Hepatic stellate cell (primary cell): Measurements from ENCODE around the gene ABHD16B.
A peak's percentile ranks its signal among the peaks of the same experiment; 100 is the strongest.
"Not testable (repeated sequence)": the region's sequence is repeated elsewhere in the genome, so short reads cannot be mapped to it uniquely, and the experiment has no call there.

Experiments used
- DNase-seq: peaks from one replicate; pipeline ENCODE4 v3.0.0; 2011; ENCODE audit warnings: low spot score

Gene ABHD16B

GRCh38 chr20:63878899-63879663 is 17.8 kb downstream of the ABHD16B start:
- DNase-seq = no peak

GRCh38 chr20:63880901-63881300 is 19.6 kb downstream of the ABHD16B start:
- not testable (repeated sequence) for DNase-seq

DNA sequence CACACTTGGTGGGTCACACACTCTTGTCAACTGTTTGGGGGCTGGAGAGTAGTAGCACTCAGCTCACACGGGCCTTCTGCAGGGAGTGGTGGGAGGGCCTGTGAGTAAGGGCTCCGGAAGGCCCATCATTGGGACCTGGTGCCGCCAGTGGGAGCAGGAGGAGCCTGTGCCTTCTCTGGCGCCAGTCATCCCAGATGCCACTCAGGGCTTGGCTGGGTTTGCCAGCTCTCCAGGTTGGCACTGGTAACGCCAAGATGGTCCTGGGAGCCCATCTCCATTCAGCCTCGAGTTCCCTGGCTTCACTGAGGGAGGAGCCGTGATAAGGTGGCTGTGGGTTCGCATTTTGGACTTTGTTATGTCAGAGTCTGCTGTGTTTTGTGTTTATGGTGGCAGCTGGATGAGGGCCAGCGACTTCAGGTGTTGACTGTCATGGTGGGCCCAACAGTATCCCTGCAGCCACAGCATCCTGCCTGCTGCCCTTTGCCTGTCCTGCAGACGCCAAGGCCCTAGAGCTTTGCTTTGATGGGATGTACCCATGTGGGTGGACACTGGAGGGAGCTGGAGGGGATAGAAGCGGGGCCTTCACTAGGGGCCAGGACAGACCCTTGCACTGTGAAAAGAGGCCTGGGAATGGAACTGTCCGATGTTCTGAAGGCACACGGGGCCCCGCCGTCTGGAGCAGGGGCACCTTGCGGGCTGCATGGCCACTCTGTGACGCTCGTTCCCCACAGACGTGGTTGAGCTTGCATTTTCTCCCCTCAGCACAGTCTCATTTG is 20.3 kb downstream of the ABHD16B start:
- DNase-seq = no peak

DNA sequence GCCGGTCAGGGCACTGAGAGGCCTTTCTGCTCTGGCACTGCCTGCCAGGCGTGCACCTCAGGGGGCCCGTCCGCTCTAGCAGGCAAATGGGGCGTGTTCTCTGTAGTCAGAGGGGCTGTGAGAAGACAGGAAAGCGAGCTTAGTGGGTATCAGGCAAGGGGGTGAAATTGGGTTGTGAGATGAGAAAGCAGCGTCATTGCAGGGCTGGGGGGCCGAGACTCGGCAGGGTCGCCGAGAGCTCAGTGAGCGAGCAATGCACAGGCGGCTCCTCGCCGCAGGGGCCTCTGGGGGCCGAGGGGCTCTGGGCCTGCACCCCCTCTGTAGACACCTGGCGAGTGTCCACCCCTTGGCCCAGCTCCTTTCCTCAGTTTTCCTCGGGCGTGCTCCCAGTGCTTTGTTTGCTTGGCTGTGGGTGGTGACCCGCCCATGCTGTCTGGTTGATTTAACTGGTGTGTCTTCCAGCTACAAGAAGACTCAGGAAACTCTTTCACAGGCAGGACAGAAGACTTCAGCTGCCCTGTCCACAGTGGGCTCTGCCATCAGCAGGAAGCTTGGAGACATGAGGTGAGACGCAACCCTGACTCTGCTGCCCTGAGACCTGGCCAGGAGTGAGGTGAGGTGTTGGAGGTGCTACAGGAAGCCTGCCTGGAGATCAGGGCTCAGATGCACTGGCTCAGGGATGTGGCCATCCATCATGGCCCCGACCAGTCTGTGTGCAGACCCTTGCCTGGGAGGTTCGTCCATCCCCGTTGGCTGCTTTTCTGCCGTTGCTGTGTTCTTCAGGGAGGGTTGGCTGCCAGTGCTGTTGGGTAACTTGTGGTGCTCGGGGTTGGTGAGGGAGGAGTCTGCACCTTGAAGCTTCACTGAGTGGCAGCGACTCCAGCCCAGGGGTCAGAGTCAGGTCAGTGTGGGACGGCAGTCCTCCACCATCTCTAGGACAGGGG is 21.2 kb downstream of the ABHD16B start:
- DNase-seq = no peak

DNA sequence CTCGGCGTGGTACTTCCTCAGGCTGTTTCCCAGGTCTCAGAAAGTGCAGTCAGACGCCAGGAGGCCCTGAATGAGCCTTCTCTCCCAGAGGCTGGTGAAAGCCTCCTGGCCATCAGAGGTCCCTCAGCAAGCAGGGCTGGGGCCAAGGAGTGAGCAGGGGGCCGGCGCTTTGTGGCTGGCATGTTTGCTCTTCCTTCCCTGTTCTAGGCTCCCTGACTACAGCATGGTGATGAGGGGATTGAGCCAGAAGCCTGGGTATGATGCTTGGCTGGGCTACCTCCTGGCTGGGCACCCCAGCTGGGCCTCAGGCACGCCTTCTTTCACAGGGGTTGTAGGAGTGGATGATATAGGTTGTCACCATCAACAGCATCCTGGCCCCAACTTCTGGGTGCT is 21.9 kb downstream of the ABHD16B start:
- no peak for DNase-seq

DNA sequence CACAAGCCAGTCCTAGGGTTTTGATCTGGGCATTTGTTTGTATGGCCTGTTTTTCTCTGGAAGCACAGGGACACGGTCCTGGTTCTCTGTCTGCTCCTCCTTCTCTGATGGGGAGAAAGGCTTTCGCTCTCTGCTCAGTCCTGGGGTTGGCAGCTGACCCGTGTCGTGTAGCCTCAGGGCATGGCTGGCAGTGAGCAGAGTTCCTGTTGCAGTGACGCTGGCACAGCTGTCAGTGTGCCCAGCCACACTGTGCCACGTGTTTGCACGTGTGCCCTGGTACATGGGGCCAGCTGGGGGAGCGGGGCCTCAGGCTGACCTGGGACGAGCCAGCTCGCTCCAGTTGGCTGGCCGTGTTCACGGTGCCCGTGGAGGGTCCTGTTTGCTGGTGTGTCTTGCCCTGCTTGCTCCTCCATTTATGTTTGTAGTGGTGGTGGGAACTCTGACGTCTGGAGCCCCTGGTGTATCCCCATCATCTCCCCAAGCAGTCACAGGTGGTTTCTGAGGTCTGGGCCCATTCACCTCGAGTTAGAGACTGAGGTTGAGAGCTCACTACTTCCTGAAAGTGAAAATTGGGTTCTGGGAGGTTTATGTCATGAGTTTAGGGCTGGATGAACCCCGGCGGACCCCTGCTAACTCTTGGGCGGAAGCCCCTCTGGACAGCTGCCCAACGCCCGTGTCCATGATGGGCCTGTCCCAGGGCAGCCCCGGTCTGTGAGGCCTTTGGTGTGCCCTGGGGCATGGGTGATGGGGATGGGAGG is 23.4 kb downstream of the ABHD16B start:
- no peak for DNase-seq

GRCh38 chr20:63885264-63886053 is 24.2 kb downstream of the ABHD16B start:
- DNase-seq = no peak

DNA sequence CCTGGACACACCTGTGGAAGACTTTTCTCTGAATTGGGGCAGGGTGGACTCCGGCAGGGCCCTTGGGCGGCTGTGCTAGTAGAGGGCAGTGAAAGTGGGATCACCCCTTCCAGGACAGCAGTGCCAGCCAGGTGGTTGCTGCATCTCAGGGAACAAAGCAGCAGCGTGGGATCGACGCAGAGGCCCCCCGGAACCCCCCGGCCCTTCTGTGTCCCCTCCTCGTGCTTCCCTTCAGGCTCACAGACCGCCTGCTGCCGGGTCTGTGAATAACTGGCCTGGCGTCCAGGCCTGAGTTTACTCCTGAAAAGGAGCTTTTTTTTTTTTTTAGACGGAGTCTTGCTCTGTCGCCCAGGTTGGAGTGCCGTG is 24.7 kb downstream of the ABHD16B start:
- DNase-seq = no peak

DNA sequence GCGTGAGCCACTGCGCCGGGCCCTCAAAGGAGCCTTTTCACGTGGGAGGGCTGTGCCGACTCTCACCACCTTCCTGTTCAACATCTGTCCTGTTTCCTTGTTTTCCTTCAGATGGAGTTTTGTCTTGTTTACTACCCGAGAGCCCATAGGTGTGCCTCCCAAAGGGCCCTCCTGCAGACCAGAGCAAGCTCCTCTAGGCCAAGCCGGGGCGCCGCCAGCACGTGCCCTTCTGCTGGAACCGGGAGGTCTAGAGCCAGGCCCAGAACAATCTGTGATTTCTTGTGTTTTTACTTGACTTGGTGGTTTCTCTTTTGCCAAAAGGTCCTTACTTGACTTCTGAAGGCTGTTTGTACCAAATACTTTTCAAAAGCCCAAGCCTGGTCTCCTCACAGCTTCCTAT is 25.6 kb downstream of the ABHD16B start:
- no peak for DNase-seq

DNA sequence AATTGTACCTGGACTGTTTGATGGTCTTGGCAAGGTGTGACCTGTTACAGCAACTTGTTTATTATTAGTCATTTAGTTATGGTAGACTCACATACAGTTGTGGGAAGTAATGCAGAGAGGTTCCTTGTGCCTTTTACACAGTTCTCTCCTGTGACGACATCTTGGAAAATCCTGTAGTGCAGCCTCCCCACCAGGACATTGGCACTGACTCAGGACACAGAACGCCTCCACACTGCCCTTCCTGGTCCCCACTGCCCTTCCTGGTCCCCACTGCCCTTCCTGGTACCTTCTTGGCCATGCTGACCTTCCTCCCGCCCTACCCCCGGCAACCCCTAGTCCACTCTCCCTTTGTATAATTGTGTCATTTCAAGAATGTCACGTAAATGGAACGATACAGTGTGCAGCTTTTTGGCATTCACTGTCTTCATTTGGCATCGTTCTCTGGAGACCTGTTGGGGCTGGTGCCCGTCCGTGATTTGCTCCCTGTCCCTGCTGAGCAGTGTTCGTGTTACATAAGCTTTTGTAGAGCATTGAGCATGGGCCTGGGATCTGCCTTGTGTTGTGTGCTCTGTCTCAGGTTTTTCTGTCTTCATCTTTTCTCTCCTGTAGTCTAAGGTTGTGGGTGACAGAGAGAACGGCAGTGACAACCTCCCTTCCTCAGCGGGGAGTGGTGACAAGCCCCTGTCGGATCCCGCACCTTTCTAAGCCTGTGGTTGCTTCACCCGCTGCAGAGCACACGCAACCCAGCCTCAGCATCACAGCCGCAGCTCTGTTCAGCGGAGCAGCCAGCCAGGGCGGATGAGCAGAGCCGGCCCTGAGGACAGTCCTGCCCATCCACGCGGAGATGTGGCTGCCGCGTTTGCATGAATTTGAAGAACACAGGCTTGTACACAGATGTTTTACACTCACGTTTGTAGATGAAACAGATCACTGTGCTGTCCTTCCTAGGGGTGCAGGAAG is 28.2 kb downstream of the ABHD16B start:
- no peak for DNase-seq

- no peak for DNase-seq
These were observed 28.9 kb downstream of the ABHD16B start for GRCh38 chr20:63890201-63890576.

DNA sequence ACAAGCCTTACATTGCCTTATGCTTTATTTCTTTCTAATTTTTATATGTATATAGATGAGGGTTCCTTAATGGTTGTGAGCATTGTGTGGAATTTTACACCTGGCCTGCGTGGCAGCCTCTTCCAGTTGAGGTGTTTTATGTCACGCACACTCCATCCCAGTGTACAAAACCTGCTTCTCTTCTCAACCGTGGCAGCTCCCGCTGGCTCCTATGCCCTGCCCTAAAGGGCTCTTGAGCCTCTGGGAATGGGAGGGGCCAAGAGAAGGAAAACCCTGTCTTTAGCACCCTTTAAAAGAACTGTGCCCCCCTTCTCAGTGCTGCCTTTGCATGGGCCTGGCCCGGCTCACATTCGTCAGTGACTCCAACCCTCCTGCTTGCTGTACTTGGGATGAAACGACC is 29.3 kb downstream of the ABHD16B start:
- no peak for DNase-seq

DNA sequence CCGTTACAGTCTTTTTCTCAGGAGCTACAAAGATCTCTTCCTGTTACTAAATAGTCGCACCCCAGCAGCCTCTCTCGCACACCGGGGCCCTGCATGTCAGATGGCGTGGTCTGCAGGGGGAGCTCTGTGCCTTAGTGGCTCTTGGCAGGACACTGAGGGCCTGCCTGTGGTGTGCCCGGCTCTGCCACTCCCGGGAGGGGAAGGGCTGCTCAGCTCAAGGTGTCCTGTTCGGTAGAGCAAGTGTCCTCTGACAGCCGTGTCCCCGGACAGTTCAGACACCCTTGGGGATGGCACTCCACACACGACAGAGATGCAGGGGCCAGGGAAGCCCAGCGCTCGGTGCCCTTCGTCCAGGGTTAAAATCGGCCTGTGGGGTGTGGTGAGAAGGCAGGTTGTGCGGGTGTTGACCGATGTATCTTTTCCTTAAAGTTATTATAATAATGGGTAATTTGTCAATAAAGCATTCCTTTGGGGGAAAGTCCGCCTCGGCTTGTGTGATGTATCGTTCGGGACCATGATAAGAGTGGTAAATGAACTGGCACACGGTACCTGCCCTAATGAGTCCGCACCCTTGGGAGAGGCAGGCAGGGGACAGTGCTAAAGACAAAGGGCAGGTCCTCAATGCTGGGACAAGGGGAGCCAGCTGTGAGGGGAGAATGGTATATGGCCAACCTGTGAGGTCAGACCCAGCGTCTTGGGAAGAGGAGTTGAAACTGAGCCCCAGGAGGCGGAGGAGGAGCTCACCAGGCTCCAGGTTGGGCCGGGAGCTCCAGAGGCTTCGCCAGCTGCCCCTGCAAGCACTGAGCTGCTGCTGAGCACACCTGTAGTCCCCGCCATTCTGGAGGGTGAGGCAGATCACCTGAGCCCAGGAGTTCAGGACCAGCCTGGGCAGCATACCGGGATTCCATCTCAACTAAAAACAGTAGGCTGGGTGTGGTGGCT is 30.0 kb downstream of the ABHD16B start:
- DNase-seq = no peak

DNA sequence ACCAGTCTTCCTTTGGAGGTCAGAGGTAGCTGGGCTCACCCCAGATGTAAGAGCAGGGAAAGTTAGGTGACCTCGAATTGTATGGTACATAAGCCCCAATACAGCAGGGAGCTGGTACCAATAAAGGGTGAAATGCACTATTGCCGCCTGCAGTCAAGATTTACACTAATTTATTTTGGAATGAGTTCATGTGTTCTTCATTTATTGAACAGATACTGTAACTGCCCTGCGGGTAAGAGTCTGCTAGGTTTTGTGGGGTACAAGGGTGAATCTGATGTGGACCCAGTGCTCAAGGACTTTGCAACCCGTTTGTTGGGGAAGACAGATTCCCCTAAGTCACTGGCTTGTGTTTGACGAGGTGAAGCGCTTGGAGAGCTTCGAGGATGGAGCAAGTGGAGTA is 31.1 kb downstream of the ABHD16B start:
- no peak for DNase-seq

DNA sequence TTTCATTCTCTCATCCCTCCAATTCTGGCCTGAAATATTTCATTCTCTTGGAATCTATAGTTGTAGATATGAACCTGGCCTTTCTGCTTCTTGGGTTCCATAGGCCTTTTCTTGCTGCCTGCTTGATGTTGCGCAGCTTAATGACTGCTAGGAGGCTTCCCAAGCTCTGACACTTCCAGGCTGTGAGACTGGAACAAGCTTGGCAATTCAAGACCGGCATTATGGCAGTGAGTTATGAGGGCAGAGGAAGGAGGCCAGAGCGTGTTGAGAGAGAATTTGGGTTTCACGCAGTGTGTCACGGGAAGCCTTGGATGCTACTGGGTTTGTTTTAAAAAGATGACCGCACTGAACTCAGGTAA is 32.7 kb downstream of the ABHD16B start:
- DNase-seq = no peak

DNA sequence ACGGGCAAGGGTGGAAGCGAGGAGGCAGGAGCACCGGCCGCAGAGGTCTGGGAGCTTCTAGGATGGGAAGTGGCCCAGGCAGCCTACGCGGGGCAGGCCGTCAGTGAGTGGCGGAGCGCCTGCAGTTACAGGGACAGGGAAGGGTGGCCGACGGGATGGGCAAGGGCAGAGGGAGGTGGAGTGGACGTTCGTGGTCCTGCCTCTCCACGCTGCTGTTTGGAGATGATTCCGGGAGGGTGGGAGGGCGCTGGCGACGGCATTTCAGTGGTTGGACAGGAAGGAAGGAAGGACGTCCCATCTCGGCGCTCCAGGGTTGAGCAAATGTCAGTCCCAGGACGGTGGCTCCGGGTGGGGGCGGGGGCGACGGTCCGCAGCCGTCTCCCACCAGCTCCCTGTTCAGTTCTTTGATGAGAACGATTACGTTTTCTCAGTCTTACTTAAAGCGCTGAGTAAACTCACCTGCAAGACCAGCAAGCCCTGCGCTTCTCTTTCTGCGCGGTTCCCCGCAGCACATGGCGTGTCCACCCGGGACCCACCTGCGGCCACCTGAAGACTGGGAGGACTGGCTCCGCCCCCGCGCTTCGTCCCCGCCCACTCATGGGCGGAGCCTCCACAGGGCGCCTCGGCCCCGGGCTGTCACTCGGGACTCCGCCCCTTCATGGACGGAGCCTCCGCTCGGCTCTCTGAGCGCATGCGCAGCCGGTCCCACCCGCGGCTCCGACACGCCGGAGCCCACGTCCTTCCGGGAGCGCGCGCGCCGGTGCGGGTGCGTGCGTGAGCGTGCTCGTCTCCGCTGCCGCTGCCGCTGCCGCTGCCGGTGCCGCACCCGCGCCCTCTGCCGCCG is 33.3 kb downstream of the ABHD16B start, which contains the start of gene DNAJC5:
Gene DNAJC5 (plus strand): TSS at position 769 of the 844 bp plus-strand sequence. CDS start 33,220 bp downstream, outside the sequence.
- peak; percentile 100 for DNase-seq

DNA sequence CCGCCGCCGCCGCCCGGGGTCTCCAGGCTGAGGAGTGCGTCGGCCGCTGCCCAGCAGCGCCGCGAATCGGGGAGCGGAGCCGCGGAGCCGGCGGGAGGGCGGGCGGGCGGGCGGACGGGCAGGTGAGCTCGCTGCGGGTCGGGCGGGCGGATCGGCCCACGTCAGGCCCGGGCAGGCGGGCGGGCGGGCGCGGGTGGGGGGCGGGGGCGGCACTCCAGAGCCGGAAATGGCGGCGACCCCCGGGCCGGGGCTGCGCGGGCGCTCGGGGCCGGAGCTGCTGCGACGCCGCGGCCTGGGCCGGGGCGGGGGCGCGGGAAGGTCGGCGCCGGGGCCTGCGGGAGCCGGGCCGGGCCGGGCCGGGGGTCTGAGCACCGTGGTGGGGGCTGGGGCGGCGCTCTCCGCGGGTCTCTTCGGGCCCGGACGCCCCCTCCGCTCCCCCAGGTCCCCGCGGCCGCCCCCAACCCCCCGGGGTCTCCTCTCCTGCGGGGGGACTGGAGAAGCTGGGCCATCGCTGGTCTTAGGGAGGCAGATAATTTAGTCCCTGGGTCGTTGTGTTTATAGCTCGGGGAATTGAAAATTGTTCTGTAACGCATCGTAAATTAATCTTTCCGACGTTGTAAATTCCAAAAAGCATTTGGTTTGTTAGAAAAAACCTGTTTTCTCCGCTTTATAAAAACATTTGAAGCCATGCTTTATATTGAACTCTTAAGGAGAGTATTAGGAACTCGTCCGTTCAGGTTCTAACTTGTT is 34.1 kb downstream of the ABHD16B start:
- DNase-seq = no peak
